Right cardiac atrium (tissue), 5 donors: ENCODE data around the gene ITGB6. TPM values are rescaled to one million over a fixed set of nuclear protein-coding genes. Genes with fewer than 3 reads are reported as not detected.

ENCODE experiments used
- ATAC-seq, 2 donors: fragments of 200-7000 bp; cut with Tn5 transposase; one replicate each; pipeline versions ENCODE4 v1.8.0 to v1.9.1; 2020; ENCODE audit warnings: moderate library complexity in 2 of 2, mild to moderate bottlenecking in 1 of 2
- DNase-seq, 3 donors: peaks; one replicate each; pipeline ENCODE4 v3.0.0-alpha.2; 2020
- H3K27ac ChIP-seq: one replicate; pipeline ENCODE4 v1.5.1; 2013; ENCODE audit warnings: mild to moderate bottlenecking, low read length, control low read depth, moderate library complexity
- H3K27me3 ChIP-seq: one replicate; pipeline ENCODE4 v1.6.1; 2013; ENCODE audit not compliant: control insufficient read depth, insufficient read depth
- H3K4me1 ChIP-seq: one replicate; pipeline ENCODE4 v1.6.1; 2013; ENCODE audit warnings: low read length; ENCODE audit not compliant: control insufficient read depth, insufficient read depth
- H3K4me3 ChIP-seq: one replicate; pipeline ENCODE4 v1.5.1; 2013; ENCODE audit warnings: low read length, control low read depth
- H3K9me3 ChIP-seq: one replicate; pipeline ENCODE4 v1.6.1; 2013; ENCODE audit warnings: low read length; ENCODE audit not compliant: control insufficient read depth
- WGBS: extraction: QIAGEN DNeasy Blood & Tissue Kit; methylation state at CpG from one replicate; pipeline ENCODE4 v1.1.7; 2013; 5-methylcytosine and 5-hydroxymethylcytosine counted together
- intact Hi-C, 4 donors: fragments of 100-400 bp; cut with DNase I; formaldehyde crosslinking; loops; one replicate each; pipeline versions ENCODE4 v1.11.0 to v1.14.0; 2022 to 2023
- polyA plus RNA-seq: library from polyadenylated mRNA; stranded (reverse); fragments of 200-250 nt; gene quantifications from one replicate; pipeline ENCODE4 v1.2.3, GENCODE V29; 2013
- total RNA-seq, 4 donors: library from RNA; stranded (reverse); fragmentation: NEBNext Ultra II Directional; extraction: Animal tissue kit (Norgen Biotek cat#: 25700); gene quantifications; one replicate each; pipeline ENCODE4 v1.2.1, GENCODE V29; 2021
- donor health status: healthy with polysubstance abuse.
- donor health status: DM: no; HTN: yes; CAD: no.
- donor health status: DM: no; HTN: no; CAD: no.
- donor health status: DM: no; HTN: yes; CAD: no; lungs with severe emphysema.
- donor health status: DM: yes; HTN: yes; CAD: no.

The ITGB6 gene
- total and polyA plus RNA-seq, 5 donors = 0.32 to 2.2 (median 1.3) TPM

DNA sequence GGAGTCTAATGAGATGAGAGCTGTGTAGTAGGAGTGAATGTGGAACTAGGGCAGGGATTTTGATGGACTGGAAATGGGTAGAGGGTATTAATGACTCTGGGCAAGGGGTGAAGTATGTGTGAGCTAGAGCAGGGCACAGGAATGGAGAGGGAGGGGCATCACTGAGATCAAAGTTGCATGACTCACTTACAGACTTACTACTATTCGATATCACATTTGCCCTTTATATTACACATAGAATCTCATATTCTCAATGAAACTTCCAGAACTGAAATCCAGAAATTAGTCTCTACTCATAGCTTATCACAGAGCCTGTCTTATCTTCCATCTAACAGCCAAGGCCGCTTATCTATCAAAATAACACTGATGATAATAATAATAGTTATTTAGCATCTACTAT, 20.0 kb upstream of the ITGB6 start:
- no peak for DNase-seq
- ATAC-seq = no peak
- 92% methylated on average over 2 of the region's 2 CpGs for WGBS
- intact Hi-C loops = no loop called here
- Histone ChIP-seq H3K4me1 (peaks cover 1% of the 10 kb centered on the region), H3K9me3 (no peaks in the 10 kb centered on the region), H3K27ac (no peak overlapping the region), H3K4me3 (no peak overlapping the region), H3K27me3 (no peaks in the 10 kb centered on the region)

DNA sequence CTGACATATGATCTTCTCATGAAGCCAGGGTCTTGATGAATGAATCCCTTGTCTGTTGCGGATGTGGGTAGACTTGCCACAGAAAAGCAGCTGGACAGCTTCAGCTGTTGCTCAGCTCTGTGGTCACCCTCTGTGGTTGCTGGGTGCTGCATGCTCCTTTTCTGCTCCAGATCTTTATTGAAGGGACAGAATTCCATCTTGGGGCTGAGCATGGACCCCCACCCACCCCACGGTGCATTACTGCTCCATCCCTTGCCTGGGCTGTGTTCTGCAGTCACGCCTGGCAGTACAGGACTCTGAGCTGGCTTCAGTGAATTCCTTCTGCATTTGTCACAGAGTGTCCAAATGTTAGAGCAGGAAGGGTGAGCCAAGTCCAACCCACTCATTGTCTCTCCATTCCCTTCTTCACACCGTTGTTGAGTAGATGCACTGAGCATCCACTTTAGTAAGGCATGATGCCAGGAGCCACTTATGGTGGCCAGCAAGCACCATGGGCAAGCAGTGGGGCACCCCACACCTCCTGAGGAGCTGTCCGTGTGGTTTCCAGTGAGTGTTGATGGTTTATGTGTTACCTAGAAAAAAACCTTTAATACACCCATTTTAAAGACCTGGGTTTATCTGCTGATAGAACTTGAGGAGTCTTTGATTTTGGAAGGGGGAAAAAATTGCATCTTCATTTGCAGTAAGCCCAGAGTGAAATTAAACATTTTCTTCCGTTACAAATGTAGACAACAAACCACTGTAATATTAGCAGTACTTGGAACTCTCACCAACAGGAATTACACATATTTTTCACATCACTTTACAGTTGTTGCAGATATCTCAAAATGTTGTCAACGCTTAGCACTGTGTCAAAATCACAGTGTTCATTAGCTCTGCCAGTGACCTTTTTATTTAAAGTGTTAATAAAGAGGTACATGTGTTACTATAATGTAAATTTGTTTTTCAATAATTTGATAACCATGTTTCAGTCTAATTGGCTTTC, 14.7 kb upstream of the ITGB6 start:
- DNase-seq = peak in 2 of 3 donors; percentile 33 to 53

GRCh38 chr2:160213511-160213910, 13.4 kb upstream of the ITGB6 start:
- WGBS = 84% methylated on average over 10 of the region's 10 CpGs
- Histone ChIP-seq H3K4me1 (no peaks in the 10 kb centered on the region), H3K27me3 (no peaks in the 10 kb centered on the region), H3K4me3 (no peak overlapping the region), H3K27ac (no peak overlapping the region), H3K9me3 (no peaks in the 10 kb centered on the region)
- intact Hi-C loops = no loop called here
- DNase-seq (no peak), ATAC-seq (no peak)

More for the DNA sequence above, 14.7 kb upstream of the ITGB6 start:
- no peak overlapping the region for H3K27ac ChIP-seq
- no peaks in the 10 kb centered on the region for H3K9me3 ChIP-seq
- no peaks in the 10 kb centered on the region for H3K4me1 ChIP-seq
- no peaks in the 10 kb centered on the region for H3K27me3 ChIP-seq
- H3K4me3 ChIP-seq = no peak overlapping the region
- intact Hi-C loops = no loop called here
- 33% methylated on average over 7 of the region's 7 CpGs for WGBS
- peak; percentile 93 for ATAC-seq

- WGBS = 65% methylated on average over 11 of the region's 11 CpGs
- no peaks in the 10 kb centered on the region for H3K4me1 ChIP-seq
- no peaks in the 10 kb centered on the region for H3K9me3 ChIP-seq
- ATAC-seq (peak in 1 of 2 donors; percentile 59), DNase-seq (peak; percentile 55 to 76 (median 72))
- H3K27me3 ChIP-seq = no peaks in the 10 kb centered on the region
- H3K4me3 ChIP-seq = no peak overlapping the region
- no peak overlapping the region for H3K27ac ChIP-seq
- intact Hi-C loops = no loop called here
Observed at GRCh38 chr2:160210599-160211138, 10.6 kb upstream of the ITGB6 start.

DNA sequence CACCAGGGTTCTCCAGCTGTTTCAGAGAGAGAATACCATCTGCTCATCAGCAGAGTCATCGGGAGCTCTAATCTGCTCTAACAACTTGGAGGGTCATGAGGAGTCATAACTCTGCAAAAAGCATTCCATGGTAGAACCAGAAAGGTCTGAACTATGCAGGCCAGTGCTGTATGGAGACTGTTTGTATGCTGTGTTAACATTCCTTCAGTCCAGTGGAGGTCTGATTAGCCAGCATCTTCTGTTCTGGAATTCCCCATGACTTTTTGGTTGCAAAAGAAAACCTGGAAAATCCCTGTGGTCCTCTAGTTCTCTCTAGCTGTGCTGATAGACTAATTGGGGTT, 9.4 kb upstream of the ITGB6 start:
- WGBS = 54% methylated on average over 1 of the region's 1 CpG
- H3K27me3 ChIP-seq = no peaks in the 10 kb centered on the region
- no peak overlapping the region for H3K27ac ChIP-seq
- ATAC-seq (no peak), DNase-seq (no peak)
- no peaks in the 10 kb centered on the region for H3K9me3 ChIP-seq
- H3K4me1 ChIP-seq = no peaks in the 10 kb centered on the region
- H3K4me3 ChIP-seq = no peak overlapping the region
- intact Hi-C loops = no loop called here

DNA sequence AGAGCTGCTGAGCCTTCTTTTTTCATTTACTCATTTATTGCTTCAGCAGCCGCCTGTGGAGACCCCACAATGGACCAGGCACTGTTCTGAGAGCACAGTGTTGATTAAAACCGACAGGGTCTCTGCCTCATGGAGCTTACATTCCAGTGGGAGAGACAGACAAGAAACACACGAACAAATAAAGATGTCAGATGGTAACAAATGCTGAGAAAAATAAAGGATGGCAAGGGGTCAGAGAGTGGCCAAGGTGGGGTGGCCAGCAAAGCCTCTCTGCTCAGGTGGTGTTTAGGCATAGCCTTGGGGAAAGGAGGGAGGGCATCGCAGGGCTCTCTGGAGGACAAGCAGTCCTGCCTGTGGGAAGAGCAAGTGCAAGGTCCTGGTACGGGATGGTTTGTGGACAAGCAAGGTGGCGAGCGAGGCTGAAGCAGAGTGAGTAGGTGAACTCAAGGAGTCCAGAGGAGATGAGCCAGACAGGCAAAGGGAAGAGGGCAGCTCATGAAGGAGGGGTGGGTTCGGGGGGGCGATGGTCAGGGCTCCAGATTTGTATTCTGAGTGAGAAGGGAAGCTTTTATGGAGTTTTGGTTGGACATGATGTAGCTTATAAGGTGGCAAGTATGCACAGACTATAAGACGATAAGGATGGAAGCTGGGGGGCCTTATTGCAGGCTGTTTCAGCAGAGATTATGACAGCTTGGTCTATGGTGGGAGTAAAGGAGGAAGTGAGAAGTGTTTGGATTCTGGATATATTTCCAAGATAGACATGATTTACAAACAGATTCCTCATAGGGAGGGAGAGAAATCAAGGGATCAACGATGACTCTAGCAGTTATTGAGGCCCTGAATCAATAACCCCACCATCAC, 8.8 kb upstream of the ITGB6 start:
- Histone ChIP-seq H3K27ac (peak overlapping the region; percentile 21), H3K4me1 (no peaks in the 10 kb centered on the region), H3K9me3 (no peaks in the 10 kb centered on the region), H3K27me3 (no peaks in the 10 kb centered on the region), H3K4me3 (no peak overlapping the region)
- 88% methylated on average over 11 of the region's 11 CpGs for WGBS
- ATAC-seq (no peak), DNase-seq (no peak)
- intact Hi-C loops = no loop called here

DNA sequence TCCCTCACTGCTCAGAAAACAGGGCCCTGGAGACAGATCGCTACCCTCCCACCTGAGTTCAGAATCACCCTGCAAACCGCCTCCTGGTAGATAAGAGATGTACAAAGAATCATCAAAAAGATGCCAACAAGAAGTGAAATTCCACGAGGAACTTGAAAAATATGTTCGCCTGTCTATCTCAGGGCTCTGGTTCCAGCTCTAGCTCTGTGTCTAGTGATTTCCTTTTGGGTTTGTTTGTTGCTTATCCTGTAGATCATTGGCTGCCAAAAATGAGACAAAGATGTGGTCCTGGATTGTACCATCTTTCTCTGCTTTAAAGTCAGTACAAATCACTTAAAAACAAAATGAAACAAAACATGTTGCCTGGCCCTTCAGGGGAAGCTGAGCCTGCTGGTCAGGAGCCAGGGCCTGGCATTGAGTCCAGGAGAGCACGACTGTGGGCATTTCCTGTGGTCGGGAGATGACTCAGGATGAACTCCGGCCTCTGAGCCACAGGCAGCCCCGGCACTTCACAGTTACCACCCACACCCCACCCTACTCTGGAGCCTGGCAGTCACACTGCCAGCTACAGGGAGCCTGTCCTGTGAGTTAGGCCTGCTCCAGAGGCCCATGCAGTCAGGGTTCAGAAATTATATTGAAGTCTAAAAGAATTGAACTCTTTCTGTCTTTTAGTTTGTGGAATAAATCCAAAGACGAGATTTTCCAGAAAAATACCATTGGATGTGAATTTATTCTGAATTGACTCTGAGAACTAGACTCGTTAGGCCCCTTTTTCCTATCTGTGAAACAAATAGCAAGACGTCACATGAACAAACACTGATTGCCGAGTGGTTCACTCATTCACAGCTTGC, 8.0 kb upstream of the ITGB6 start:
- WGBS = 41% methylated on average over 12 of the region's 12 CpGs
- no peaks in the 10 kb centered on the region for H3K9me3 ChIP-seq
- intact Hi-C loops = no loop called here

DNA sequence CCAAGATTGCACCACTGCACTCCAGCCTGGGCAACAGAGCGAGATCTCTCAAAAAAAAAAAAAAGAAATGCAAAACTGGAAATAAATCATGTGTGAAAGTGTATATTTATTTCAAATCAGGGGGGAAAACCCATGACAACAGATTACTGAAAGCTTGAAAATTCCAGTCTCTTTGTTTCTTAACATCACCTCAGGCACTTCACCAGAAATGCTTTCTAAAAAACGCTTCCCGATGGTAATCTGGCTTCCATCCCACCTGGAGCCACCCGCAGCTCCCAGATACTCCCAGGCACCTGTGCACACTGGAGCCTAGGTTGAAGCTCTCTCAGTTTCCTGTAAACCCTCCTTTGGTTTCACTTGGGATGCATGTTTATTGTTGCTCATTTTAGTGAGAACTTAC, 7.2 kb upstream of the ITGB6 start:
- 92% methylated on average over 4 of the region's 4 CpGs for WGBS
- ATAC-seq = no peak
- DNase-seq = no peak
- Histone ChIP-seq H3K4me1 (no peaks in the 10 kb centered on the region), H3K27me3 (no peaks in the 10 kb centered on the region), H3K4me3 (no peak overlapping the region), H3K27ac (no peak overlapping the region), H3K9me3 (no peaks in the 10 kb centered on the region)
- intact Hi-C loops = no loop called here

More for the DNA sequence above, 8.0 kb upstream of the ITGB6 start:
- H3K4me1 ChIP-seq = no peaks in the 10 kb centered on the region
- H3K4me3 ChIP-seq = no peak overlapping the region
- DNase-seq (peak; percentile 76 to 88 (median 85)), ATAC-seq (peak; percentile 89 to 90)
- H3K27me3 ChIP-seq = no peaks in the 10 kb centered on the region
- H3K27ac ChIP-seq = peak overlapping the region; percentile 42

GRCh38 chr2:160206436-160206835, 6.4 kb upstream of the ITGB6 start:
- ATAC-seq (no peak), DNase-seq (no peak)
- Histone ChIP-seq H3K27me3 (no peaks in the 10 kb centered on the region), H3K9me3 (no peaks in the 10 kb centered on the region), H3K27ac (no peak overlapping the region), H3K4me1 (no peaks in the 10 kb centered on the region), H3K4me3 (no peak overlapping the region)
- intact Hi-C loops = no loop called here
- 98% methylated on average over 4 of the region's 4 CpGs for WGBS

DNA sequence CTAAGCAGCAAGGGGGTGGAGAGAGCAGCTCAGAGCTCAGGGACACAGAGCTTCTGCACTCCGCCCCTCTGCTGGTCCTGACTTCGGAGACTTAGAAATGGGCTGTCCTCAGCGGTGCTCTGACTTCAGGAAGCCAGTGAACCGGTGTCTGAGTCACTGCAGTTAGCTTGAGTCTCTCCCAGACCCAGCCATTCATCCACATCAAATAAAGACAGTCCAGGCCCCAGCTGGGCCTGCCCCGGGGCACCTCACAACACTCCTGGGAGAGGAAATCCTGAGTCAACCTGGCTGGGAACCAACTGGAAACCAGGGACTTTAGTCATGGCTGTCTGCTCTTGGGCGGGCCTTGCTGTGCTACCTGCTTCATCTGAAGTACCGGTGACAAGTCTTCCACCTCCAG, 5.4 kb upstream of the ITGB6 start:
- Histone ChIP-seq H3K4me3 (no peak overlapping the region), H3K4me1 (no peaks in the 10 kb centered on the region), H3K9me3 (no peaks in the 10 kb centered on the region), H3K27me3 (no peaks in the 10 kb centered on the region), H3K27ac (no peak overlapping the region)
- DNase-seq (peak in 1 of 3 donors; percentile 34), ATAC-seq (peak; percentile 47 to 89)
- intact Hi-C loops = no loop called here
- 80% methylated on average over 7 of the region's 7 CpGs for WGBS
